HG02973 (cell line): Measurements from ENCODE around the gene LRRC56.
A peak's percentile ranks its signal among the peaks of the same experiment; 100 is the strongest.

Experiments used
- ATAC-seq: cut with Tn5 transposase; IDR thresholded peaks from one replicate; pipeline ENCODE4 v1.9.1; 2021; ENCODE audit warnings: moderate library complexity; ENCODE audit not compliant: unreplicated experiment

The LRRC56 gene

DNA sequence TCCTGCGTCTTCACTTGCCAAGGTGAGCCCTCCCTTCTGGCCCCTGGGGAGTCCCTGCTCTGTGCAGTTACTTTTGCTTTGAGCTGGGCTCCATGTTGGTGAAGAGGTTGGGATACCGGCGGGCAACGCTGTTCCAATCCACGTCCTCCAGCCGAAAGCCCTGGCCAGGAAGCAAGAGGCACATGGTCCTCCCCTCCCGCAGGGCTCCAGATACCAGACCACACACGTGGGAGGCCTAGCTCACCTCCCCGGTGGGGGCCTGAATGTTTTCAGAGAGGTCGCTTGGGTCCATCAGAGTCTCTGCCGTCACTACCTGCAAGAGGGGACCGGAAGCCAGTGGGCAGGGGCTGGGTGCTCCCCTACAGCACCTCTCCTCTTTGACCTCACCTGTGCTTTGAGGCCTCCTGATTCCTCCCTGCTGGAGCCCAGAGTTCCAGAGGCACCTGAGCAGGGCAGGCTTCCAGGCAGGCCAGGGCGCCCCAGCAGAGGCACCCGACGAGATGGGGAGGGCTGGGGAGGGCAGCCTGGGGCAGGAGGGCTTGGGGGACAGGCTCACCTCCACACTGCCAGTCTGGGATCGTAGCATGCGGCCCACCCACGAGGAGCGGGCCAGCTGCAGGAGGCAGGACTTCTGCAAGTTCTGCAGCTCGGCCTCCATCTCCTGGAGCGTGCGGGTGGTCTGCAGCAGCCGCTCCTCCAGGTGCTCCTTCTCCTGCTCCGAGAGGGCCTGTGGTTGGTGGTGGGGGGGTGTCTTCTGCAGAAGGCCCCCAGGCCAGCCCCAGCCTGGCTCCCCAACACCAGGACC is 20.2 kb downstream of the LRRC56 start:
- no peak for ATAC-seq

GRCh38 chr11:558503-558902 is 21.2 kb downstream of the LRRC56 start:
- no peak for ATAC-seq

GRCh38 chr11:559020-559620 is 21.8 kb downstream of the LRRC56 start:
- ATAC-seq, result no peak

GRCh38 chr11:559712-560304 is 22.5 kb downstream of the LRRC56 start:
- no peak for ATAC-seq

- ATAC-seq, result peak; percentile 61
These were observed 23.2 kb downstream of the LRRC56 start, which contains the start of the genes LMNTD2 and RASSF7 for GRCh38 chr11:560305-561147. LMNTD2 (minus strand) TSS chr11:560738; CDS start chr11:560716, 22 bp downstream. RASSF7 (plus strand) TSS chr11:560970; CDS start chr11:561769, 799 bp downstream.

DNA sequence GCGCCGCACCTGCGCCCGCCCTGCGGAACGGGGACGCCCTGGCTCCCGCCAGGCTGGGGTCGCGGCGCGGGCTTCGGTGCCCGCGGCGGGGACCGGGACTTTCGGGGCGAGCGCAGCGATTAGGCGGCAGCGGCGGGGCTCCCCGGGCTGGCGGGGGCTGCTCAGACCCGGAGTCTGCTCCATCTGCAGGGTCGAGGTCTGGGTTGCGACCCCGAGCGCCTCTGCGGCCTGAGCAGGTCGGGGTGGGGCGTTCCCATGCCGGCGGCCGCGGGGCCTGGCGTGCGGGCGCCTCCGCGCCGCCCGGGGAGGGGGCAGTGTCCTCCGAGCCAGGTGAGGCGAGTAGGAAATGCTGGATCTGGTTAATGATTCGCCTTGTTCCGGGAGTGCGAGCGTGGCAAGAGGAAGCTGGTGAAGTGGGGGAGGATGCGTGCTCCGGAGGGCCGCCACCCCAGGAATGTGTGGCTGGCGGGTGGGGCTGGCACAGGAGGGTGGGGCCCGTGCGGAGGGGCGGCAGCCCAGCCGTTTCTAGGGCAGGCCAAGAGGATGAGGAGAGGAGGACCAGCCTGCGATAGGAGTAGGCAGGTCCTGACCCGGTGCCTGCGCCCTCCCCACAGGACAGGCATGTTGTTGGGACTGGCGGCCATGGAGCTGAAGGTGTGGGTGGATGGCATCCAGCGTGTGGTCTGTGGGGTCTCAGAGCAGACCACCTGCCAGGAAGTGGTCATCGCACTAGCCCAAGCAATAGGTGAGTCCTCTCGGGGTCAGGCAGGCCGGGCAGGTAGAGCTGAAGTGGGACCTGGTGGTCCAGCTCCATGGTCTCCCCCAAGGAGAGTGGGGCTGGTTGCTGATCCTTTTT is 24.0 kb downstream of the LRRC56 start:
- peak; percentile 23 for ATAC-seq

DNA sequence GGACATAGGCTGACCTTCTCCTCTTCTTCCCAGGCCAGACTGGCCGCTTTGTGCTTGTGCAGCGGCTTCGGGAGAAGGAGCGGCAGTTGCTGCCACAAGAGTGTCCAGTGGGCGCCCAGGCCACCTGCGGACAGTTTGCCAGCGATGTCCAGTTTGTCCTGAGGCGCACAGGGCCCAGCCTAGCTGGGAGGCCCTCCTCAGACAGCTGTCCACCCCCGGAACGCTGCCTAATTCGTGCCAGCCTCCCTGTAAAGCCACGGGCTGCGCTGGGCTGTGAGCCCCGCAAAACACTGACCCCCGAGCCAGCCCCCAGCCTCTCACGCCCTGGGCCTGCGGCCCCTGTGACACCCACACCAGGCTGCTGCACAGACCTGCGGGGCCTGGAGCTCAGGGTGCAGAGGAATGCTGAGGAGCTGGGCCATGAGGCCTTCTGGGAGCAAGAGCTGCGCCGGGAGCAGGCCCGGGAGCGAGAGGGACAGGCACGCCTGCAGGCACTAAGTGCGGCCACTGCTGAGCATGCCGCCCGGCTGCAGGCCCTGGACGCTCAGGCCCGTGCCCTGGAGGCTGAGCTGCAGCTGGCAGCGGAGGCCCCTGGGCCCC is 24.8 kb downstream of the LRRC56 start:
- ATAC-seq, result no peak

- no peak for ATAC-seq
These were observed 25.9 kb downstream of the LRRC56 start for GRCh38 chr11:563066-563811.

DNA sequence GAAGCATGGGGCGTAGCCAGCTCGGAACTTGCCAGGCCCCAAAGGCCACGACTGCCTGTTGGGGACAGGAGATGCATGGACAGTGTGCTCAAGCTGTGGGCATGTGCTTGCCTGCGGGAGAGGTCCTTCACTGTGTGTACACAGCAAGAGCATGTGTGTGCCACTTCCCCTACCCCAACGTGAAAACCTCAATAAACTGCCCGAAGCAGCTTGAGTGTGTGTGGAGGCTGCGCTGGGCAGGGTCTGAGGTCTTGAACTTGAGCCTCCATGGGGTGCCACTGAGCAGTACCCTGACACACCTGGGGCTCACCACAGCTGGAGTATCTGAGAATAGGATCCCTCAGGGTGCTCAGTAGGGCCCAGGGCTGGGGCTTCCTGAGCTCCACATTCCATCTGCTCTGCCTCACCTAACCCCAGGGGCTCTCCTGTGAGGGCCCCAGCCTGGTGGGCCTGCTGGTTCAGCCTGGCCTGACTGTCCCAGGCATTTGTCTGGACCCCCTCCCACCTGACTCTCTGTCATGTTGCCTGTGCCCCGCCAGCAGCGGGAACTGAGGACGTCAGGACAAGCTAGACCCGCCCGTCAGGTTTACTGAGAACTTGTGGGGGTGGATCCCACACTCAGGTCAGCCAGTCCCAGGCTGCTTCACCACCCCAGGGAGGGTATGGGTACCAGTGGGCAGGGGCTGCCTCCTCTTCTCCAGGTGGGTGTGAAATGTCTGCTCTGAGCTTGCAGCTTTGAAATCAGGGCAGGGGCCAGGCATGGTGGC is 26.7 kb downstream of the LRRC56 start:
- no peak for ATAC-seq

- no peak for ATAC-seq
These were observed 28.7 kb downstream of the LRRC56 start for GRCh38 chr11:565921-566509.

DNA sequence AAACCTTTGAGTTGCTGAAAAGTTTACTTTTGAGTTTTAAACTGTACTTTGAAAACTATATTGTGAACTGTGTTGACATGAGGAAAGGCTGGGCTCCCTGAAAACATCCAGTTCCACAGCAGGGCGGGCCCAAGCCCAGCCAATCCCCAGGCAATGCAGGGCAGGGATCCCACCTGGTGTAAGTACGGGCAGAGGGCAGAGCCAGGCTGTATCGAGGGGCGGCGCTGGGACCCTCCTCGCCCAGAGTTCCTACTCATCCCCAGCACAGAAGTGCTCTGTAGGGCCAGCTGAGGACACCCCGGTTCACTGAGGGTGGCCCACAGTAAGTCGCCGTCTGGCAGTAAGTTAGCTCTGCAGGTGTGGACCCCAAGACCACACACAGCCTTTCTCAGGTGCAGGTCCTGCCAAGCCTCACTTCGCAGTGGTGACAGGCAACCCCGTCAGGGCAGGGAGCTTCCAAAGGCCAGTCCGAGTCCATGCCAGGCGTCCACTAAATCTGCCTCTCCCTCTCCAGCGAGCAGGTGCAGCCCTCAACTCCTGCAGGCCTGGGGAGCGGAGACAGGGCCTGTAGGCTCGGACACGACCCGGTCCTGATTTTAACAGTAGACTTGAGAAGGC is 29.8 kb downstream of the LRRC56 start:
- ATAC-seq, result no peak

GRCh38 chr11:567629-568292 is 30.4 kb downstream of the LRRC56 start:
- no peak for ATAC-seq

DNA sequence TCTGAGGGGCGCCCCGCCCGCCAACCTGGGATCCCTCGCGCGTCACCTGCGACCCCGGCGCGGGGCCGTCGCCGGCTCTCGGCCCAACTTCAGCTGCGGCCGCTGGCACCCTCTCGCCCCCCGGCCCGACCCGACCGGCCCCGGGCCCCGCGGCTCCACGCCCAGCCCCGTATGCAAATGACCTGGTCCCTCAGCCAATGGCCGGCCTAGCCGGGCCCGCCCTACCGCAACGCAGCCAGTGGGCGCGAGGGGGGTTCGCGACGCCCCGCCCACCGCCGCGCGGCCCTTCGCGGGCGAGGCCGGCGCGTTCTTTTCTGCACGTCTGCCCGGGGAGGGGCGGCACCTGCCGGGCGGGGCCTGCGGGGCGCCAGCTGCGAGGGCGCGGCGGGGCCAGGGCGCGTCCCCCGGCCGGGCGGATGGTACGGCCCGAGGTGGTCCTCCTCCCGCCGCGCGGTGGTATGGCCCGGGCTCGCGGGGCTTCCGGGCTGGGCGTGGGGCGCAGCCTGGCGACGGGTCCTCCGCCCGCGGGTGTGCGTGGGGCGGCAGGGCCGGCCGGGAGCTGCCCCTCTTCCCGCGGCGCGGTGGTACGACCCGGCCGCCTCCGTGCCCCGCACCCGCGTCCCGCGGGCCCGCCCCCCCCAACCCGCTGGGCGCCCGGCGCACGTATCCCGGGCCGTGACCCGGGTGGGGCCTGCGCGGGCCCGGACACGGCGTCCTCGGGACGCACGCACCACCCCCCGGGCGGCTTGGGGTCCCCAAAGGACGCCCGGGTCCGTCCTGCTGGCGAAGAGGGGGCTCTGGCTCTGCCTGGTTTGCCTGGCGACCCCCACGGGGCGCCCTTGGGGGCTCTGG is 31.2 kb downstream of the LRRC56 start:
- ATAC-seq, result peak; percentile 73

- ATAC-seq, result no peak
These were observed 32.0 kb downstream of the LRRC56 start for GRCh38 chr11:569158-569885.

GRCh38 chr11:571802-572185 is 34.5 kb downstream of the LRRC56 start:
- no peak for ATAC-seq
